Neural cell (in vitro differentiated cells): ENCODE measurements around the gene CDH16.

Experiments used
- CTCF ChIP-seq: fragments of 450-650 bp; IDR thresholded peaks from 2 replicates; pipeline ENCODE4 v1.5.1; 2014; ENCODE audit warnings: antibody characterized with exemption, mild to moderate bottlenecking, moderate library complexity; ENCODE audit not compliant: poor library complexity, severe bottlenecking
- EZH2 ChIP-seq: fragments of 200-600, 300-800 bp; shearing (Covaris generic), sonication (generic); IDR thresholded peaks from 2 replicates; pipeline ENCODE4 v1.6.1; 2014; ENCODE audit warnings: antibody characterized with exemption, low read length, borderline replicate concordance, mild to moderate bottlenecking; ENCODE audit not compliant: insufficient read depth, poor library complexity, severe bottlenecking
- POLR2AphosphoS5 ChIP-seq: IDR thresholded peaks from 2 replicates; pipeline ENCODE4 v1.6.1; 2012

GRCh38 chr16:66946974-66947301 is 28.3 kb upstream of the CDH16 start:
- TF ChIP-seq CTCF (no peak), EZH2 (no peak), POLR2AphosphoS5 (no peak)
